NCI-H524 (cell line): ENCODE measurements around the gene FKBP5.
A peak's percentile ranks its signal among the peaks of the same experiment; 100 is the strongest.
"Not testable (repeated sequence)": the region's sequence is repeated elsewhere in the genome, so short reads cannot be mapped to it uniquely, and the experiment has no call there.

ENCODE experiments used
- DNase-seq, 2 experiments: peaks; one replicate each; lab custom pipeline; 2025; lab: John Stamatoyannopoulos, UW

The FKBP5 gene

GRCh38 chr6:35586542-35586941 lies 102.2 kb downstream of the FKBP5 start:
- DNase-seq, result no peak

GRCh38 chr6:35585658-35586057 lies 103.1 kb downstream of the FKBP5 start:
- DNase-seq, result no peak

- DNase-seq, result peak; percentile 41 to 81
Measured at GRCh38 chr6:35583893-35584688, 104.6 kb downstream of the FKBP5 start.

- DNase-seq, result peak; percentile 29 to 76
Measured at GRCh38 chr6:35582315-35582714, 106.4 kb downstream of the FKBP5 start.

GRCh38 chr6:35581633-35582032 lies 107.1 kb downstream of the FKBP5 start:
- peak; percentile 78 to 88 for DNase-seq

- no peak for DNase-seq
Measured at GRCh38 chr6:35580836-35581235, 107.9 kb downstream of the FKBP5 start.

- DNase-seq, result no peak
Measured at GRCh38 chr6:35576682-35577081, 112.0 kb downstream of the FKBP5 start.

- peak; percentile 58 to 85 for DNase-seq
Measured at GRCh38 chr6:35573495-35574110, 115.1 kb downstream of the FKBP5 start.

GRCh38 chr6:35570885-35571330 lies 117.8 kb downstream of the FKBP5 start:
- not testable (repeated sequence) for DNase-seq

GRCh38 chr6:35569011-35569461 lies 119.7 kb downstream of the FKBP5 start:
- DNase-seq, result peak; percentile 89 to 98

- DNase-seq, result no peak
Measured at GRCh38 chr6:35566794-35567193, 121.9 kb downstream of the FKBP5 start.

GRCh38 chr6:35564733-35565132 lies 124.0 kb downstream of the FKBP5 start:
- DNase-seq, result no peak

GRCh38 chr6:35562060-35562459 lies 126.7 kb downstream of the FKBP5 start:
- DNase-seq, result peak; percentile 49 to 63

- no peak for DNase-seq
Measured at GRCh38 chr6:35561113-35561512, 127.6 kb downstream of the FKBP5 start.

- no peak for DNase-seq
Measured at GRCh38 chr6:35558571-35558970, 130.1 kb downstream of the FKBP5 start.

GRCh38 chr6:35557239-35557638 lies 131.5 kb downstream of the FKBP5 start:
- no peak for DNase-seq

- no peak for DNase-seq
Measured at GRCh38 chr6:35554811-35555210, 133.9 kb downstream of the FKBP5 start.

GRCh38 chr6:35553315-35553714 lies 135.4 kb downstream of the FKBP5 start:
- no peak for DNase-seq

- DNase-seq, result peak in 1 of 2 experiments; percentile 19
Measured at GRCh38 chr6:35552285-35552917, 136.3 kb downstream of the FKBP5 start.

GRCh38 chr6:35550437-35550836 lies 138.3 kb downstream of the FKBP5 start:
- DNase-seq, result no peak

GRCh38 chr6:35547676-35548075 lies 141.0 kb downstream of the FKBP5 start:
- DNase-seq, result no peak

- DNase-seq, result no peak
Measured at GRCh38 chr6:35544769-35545361, 143.8 kb downstream of the FKBP5 start.
